ENCODE results near the gene PTPRK. TPM values are rescaled to one million over a fixed set of nuclear protein-coding genes. Genes with fewer than 3 reads are reported as not detected.
A peak's percentile ranks its signal among the peaks of the same experiment; 100 is the strongest.

PTPRK gene
- total RNA-seq, 1 experiment from 2014 or later, result 46.5 TPM

- DNase-seq (ENCODE audit: low read depth), result no peak
Measured at GRCh38 chr6:128389820-128390534, 130.4 kb downstream of the PTPRK start.

GRCh38 chr6:128388380-128388779 lies 132.0 kb downstream of the PTPRK start:
- DNase-seq (ENCODE audit: low read depth), result no peak

GRCh38 chr6:128380891-128381290 lies 139.5 kb downstream of the PTPRK start:
- no peak for DNase-seq (ENCODE audit: low read depth)

GRCh38 chr6:128379577-128379976 lies 140.8 kb downstream of the PTPRK start:
- DNase-seq (ENCODE audit: low read depth), result no peak

- no peak for DNase-seq (ENCODE audit: low read depth)
Measured at GRCh38 chr6:128376952-128377503, 143.4 kb downstream of the PTPRK start.

GRCh38 chr6:128371136-128371535 lies 149.3 kb downstream of the PTPRK start:
- no peak for DNase-seq (ENCODE audit: low read depth)

- DNase-seq (ENCODE audit: low read depth), result peak; percentile 7
Measured at GRCh38 chr6:128370072-128370471, 150.3 kb downstream of the PTPRK start.

- DNase-seq (ENCODE audit: low read depth), result no peak
Measured at GRCh38 chr6:128368213-128368944, 152.0 kb downstream of the PTPRK start.

- no peak for DNase-seq (ENCODE audit: low read depth)
Measured at GRCh38 chr6:128367437-128367836, 153.0 kb downstream of the PTPRK start.

- no peak for DNase-seq (ENCODE audit: low read depth)
Measured at GRCh38 chr6:128365520-128366160, 154.8 kb downstream of the PTPRK start.

GRCh38 chr6:128364766-128365519 lies 155.5 kb downstream of the PTPRK start:
- no peak for DNase-seq (ENCODE audit: low read depth)

- DNase-seq (ENCODE audit: low read depth), result no peak
Measured at GRCh38 chr6:128363020-128363813, 157.2 kb downstream of the PTPRK start.

GRCh38 chr6:128361378-128361777 lies 159.0 kb downstream of the PTPRK start:
- DNase-seq (ENCODE audit: low read depth), result no peak

- DNase-seq (ENCODE audit: low read depth), result peak; percentile 15
Measured at GRCh38 chr6:128358244-128358776, 162.1 kb downstream of the PTPRK start.

- DNase-seq (ENCODE audit: low read depth), result no peak
Measured at GRCh38 chr6:128357392-128358130, 162.8 kb downstream of the PTPRK start.

- no peak for DNase-seq (ENCODE audit: low read depth)
Measured at GRCh38 chr6:128352366-128352765, 168.0 kb downstream of the PTPRK start.

GRCh38 chr6:128351255-128351514 lies 169.2 kb downstream of the PTPRK start:
- DNase-seq (ENCODE audit: low read depth), result no peak

GRCh38 chr6:128350416-128351254 lies 169.8 kb downstream of the PTPRK start:
- peak; percentile 13 for DNase-seq (ENCODE audit: low read depth)

GRCh38 chr6:128347123-128347522 lies 173.3 kb downstream of the PTPRK start:
- no peak for DNase-seq (ENCODE audit: low read depth)
